ENCODE data around the gene DPP7. TPM values are rescaled to one million over a fixed set of nuclear protein-coding genes. Genes with fewer than 3 reads are reported as not detected.

Gene DPP7
- total and polyA plus RNA-seq, 2 donors (not counting 1 experiment from before 2014, with no cell fraction given) = 324 to 506 TPM

DNA sequence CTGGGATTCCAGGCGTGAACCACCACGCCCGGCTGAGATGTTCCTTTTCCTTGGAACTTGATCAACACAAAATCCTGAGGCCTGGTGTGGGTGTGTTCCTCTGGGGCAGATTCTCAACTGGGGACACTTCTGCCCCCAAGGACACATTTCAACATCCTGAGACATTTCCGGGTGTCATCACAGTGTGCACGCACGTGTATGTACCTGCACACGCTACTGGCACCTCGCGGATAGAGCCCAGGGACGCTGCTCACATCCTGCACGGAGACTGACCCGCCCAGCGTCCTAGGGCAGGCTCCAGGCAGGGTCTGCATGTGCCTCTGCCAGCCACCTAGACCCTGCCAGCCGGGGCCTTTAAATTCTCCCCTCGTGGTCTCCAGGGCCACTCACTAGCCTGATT, 52.1 kb downstream of the DPP7 start:
- ATAC-seq (ENCODE audit: low read depth) = no peak
- Mint-ChIP-seq H3K4me1 (peaks cover 3% of the 10 kb centered on the region), H3K27ac (no peak overlapping the region), H3K9me3 (ENCODE audit: insufficient read depth) (no peaks in the 10 kb centered on the region), H3K27me3 (peaks cover 4% of the 10 kb centered on the region), H3K4me3 (no peak overlapping the region)
- no peaks in the 10 kb centered on the region for H3K27me3 ChIP-seq (replicated peaks in 1 of 4; ENCODE audit: control extremely low read depth in 1 of 4, control insufficient read depth in 3 of 4, insufficient read depth in 4 of 4, low read length in 3 of 4)
- no peaks in the 10 kb centered on the region for H4K20me1 ChIP-seq (ENCODE audit: control insufficient read depth, insufficient read depth, low read length, poor library complexity, severe bottlenecking)
- no peaks in the 10 kb centered on the region for H3K9me3 ChIP-seq (ENCODE audit: control extremely low read depth in 1 of 3, control insufficient read depth in 2 of 3, insufficient read depth in 1 of 3, low read length in 2 of 3)
- 88% methylated on average over 12 of the region's 15 CpGs for WGBS (ENCODE audit: insufficient coverage)
- intact Hi-C loops (cut with micrococcal nuclease) = no loop called here
- no peak overlapping the region for H3K4me2 ChIP-seq (replicated peaks; ENCODE audit: low read depth, low read length, poor library complexity, severe bottlenecking)
- H3K4me1 ChIP-seq (ENCODE audit: control insufficient read depth in 2 of 2, insufficient read depth in 2 of 2, low read length in 2 of 2) = peaks cover 0 to 6% of the 10 kb centered on the region in 2 donors
- POLR2A ChIA-PET = no interaction called here
- no peak overlapping the region for H3K27ac ChIP-seq (ENCODE audit: low read length in 2 of 2)
- no peak overlapping the region for H3K9ac ChIP-seq (ENCODE audit: low read length)
- no peak overlapping the region for H3K4me3 ChIP-seq (ENCODE audit: control extremely low read depth in 1 of 5, extremely low read depth in 1 of 5, insufficient read depth in 1 of 5, low read depth in 2 of 5, low read length in 4 of 5)
- CTCF ChIA-PET = interaction anchor here (1.2 to 3.5 kb wide), 3 partner anchors 30 to 274 kb away, joined by 3 to 20 read pairs (median 12); no protein-coding TSS in a partner anchor
- no peaks in the 10 kb centered on the region for H3K36me3 ChIP-seq (replicated peaks in 1 of 2; ENCODE audit: control extremely low read depth in 1 of 2, control insufficient read depth in 1 of 2, extremely low read depth in 1 of 2, insufficient read depth in 2 of 2, low read length in 1 of 2)
- TF ChIP-seq, protein P1, sequence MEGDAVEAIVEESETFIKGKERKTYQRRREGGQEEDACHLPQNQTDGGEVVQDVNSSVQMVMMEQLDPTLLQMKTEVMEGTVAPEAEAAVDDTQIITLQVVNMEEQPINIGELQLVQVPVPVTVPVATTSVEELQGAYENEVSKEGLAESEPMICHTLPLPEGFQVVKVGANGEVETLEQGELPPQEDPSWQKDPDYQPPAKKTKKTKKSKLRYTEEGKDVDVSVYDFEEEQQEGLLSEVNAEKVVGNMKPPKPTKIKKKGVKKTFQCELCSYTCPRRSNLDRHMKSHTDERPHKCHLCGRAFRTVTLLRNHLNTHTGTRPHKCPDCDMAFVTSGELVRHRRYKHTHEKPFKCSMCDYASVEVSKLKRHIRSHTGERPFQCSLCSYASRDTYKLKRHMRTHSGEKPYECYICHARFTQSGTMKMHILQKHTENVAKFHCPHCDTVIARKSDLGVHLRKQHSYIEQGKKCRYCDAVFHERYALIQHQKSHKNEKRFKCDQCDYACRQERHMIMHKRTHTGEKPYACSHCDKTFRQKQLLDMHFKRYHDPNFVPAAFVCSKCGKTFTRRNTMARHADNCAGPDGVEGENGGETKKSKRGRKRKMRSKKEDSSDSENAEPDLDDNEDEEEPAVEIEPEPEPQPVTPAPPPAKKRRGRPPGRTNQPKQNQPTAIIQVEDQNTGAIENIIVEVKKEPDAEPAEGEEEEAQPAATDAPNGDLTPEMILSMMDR (IDR thresholded peaks at IDR 0.05) = no peak
- no peak for TF ChIP-seq EZH2 (IDR thresholded peaks at IDR 0.05; ENCODE audit: borderline replicate concordance, insufficient read depth, low read depth, low read length, poor library complexity, severe bottlenecking)
- no peak overlapping the region for H2AFZ ChIP-seq (ENCODE audit: insufficient read depth, low read depth, low read length, poor library complexity, severe bottlenecking)
- DNase-seq = no peak
- H3K79me2 ChIP-seq (ENCODE audit: control insufficient read depth, insufficient read depth, low read length) = no peaks in the 10 kb centered on the region

Small RNA genes within 50 kb of the gene (small RNA-seq; reads per million reads assigned to genes)
- not detected for gene RF00153 (ENCODE audit: insufficient read length, low read depth, low replicate concordance)

Other genes starting within 250 kb of the DPP7 start
Only the 30 nearest of the 33 such genes appear.
- gene FBXW5, start 170.0 kb downstream of the DPP7 start, total RNA-seq = 99.6 and 102 TPM in 2 replicates
- 156 and 195 TPM in 2 replicates for gene FBXW5, start 170.0 kb downstream of the DPP7 start, polyA plus RNA-seq
- 1.7 and 2.8 TPM in 2 replicates for gene C8G, start 169.5 kb downstream of the DPP7 start, total RNA-seq
- gene C8G, start 169.5 kb downstream of the DPP7 start, polyA plus RNA-seq = 0.65 and 2.8 TPM in 2 replicates
- gene LCN12, start 162.5 kb downstream of the DPP7 start, total RNA-seq = 1.9 and 2.6 TPM in 2 replicates
- gene LCN12, start 162.5 kb downstream of the DPP7 start, polyA plus RNA-seq = 1.5 and 2.4 TPM in 2 replicates
- not detected in 2 replicates for gene PTGDS, start 137.2 kb downstream of the DPP7 start, total RNA-seq
- 0.13 and 0.25 TPM in 2 replicates for gene PTGDS, start 137.2 kb downstream of the DPP7 start, polyA plus RNA-seq
- not detected in 2 replicates for gene LCNL1, start 131.7 kb downstream of the DPP7 start, total RNA-seq
- 0.06 TPM in 1 of 2 replicates, not detected in the other for gene LCNL1, start 131.7 kb downstream of the DPP7 start, polyA plus RNA-seq
- 73.0 and 74.8 TPM in 2 replicates for gene PAXX, start 122.3 kb downstream of the DPP7 start, total RNA-seq
- gene PAXX, start 122.3 kb downstream of the DPP7 start, polyA plus RNA-seq = 126 and 167 TPM in 2 replicates
- 1.1 TPM in 2 replicates for gene CLIC3, start 118.2 kb downstream of the DPP7 start, total RNA-seq
- 1.9 and 2.1 TPM in 2 replicates for gene CLIC3, start 118.2 kb downstream of the DPP7 start, polyA plus RNA-seq
- 29.1 and 30.7 TPM in 2 replicates for gene ABCA2, start 86.5 kb downstream of the DPP7 start, total RNA-seq
- 61.1 and 63.1 TPM in 2 replicates for gene ABCA2, start 86.5 kb downstream of the DPP7 start, polyA plus RNA-seq
- gene FUT7, start 82.6 kb downstream of the DPP7 start, total RNA-seq = 7.0 and 8.2 TPM in 2 replicates
- gene FUT7, start 82.6 kb downstream of the DPP7 start, polyA plus RNA-seq = 2.6 and 7.3 TPM in 2 replicates
- 0.17 and 0.39 TPM in 2 replicates for gene NPDC1, start 68.6 kb downstream of the DPP7 start, total RNA-seq
- gene NPDC1, start 68.6 kb downstream of the DPP7 start, polyA plus RNA-seq = 0.19 and 3.0 TPM in 2 replicates
- gene ENTPD2, start 60.7 kb downstream of the DPP7 start, total RNA-seq = not detected in 2 replicates
- not detected in 2 replicates for gene ENTPD2, start 60.7 kb downstream of the DPP7 start, polyA plus RNA-seq
- 0.39 and 0.73 TPM in 2 replicates for gene SAPCD2, start 44.2 kb downstream of the DPP7 start, total RNA-seq
- 0.45 and 0.69 TPM in 2 replicates for gene SAPCD2, start 44.2 kb downstream of the DPP7 start, polyA plus RNA-seq
- gene UAP1L1, start 37.2 kb downstream of the DPP7 start, total RNA-seq = 47.6 and 55.8 TPM in 2 replicates
- 29.1 and 38.1 TPM in 2 replicates for gene UAP1L1, start 37.2 kb downstream of the DPP7 start, polyA plus RNA-seq
- gene MAN1B1, start 27.7 kb downstream of the DPP7 start, total RNA-seq = 68.4 and 80.9 TPM in 2 replicates
- 47.0 and 53.1 TPM in 2 replicates for gene MAN1B1, start 27.7 kb downstream of the DPP7 start, polyA plus RNA-seq
- not detected in 2 replicates for gene GRIN1, start 24.4 kb upstream of the DPP7 start, total RNA-seq
- gene GRIN1, start 24.4 kb upstream of the DPP7 start, polyA plus RNA-seq = 0.04 TPM in 1 of 2 replicates, not detected in the other
- not detected in 2 replicates for gene LRRC26, start 55.3 kb upstream of the DPP7 start, total RNA-seq
- not detected in 2 replicates for gene LRRC26, start 55.3 kb upstream of the DPP7 start, polyA plus RNA-seq
- gene TMEM210, start 57.3 kb upstream of the DPP7 start, total RNA-seq = not detected in 2 replicates
- not detected in 2 replicates for gene TMEM210, start 57.3 kb upstream of the DPP7 start, polyA plus RNA-seq
- gene ANAPC2, start 73.8 kb upstream of the DPP7 start, total RNA-seq = 121 and 129 TPM in 2 replicates
- gene ANAPC2, start 73.8 kb upstream of the DPP7 start, polyA plus RNA-seq = 127 and 138 TPM in 2 replicates
- 52.9 and 53.6 TPM in 2 replicates for gene SSNA1, start 73.9 kb upstream of the DPP7 start, total RNA-seq
- 99.0 and 129 TPM in 2 replicates for gene SSNA1, start 73.9 kb upstream of the DPP7 start, polyA plus RNA-seq
- 16.3 and 19.3 TPM in 2 replicates for gene TPRN, start 86.0 kb upstream of the DPP7 start, total RNA-seq
- gene TPRN, start 86.0 kb upstream of the DPP7 start, polyA plus RNA-seq = 5.7 and 6.4 TPM in 2 replicates
- 35.7 and 38.0 TPM in 2 replicates for gene TMEM203, start 90.9 kb upstream of the DPP7 start, total RNA-seq
- 16.1 and 20.6 TPM in 2 replicates for gene TMEM203, start 90.9 kb upstream of the DPP7 start, polyA plus RNA-seq
- gene NDOR1, start 91.0 kb upstream of the DPP7 start, total RNA-seq = 37.3 and 40.9 TPM in 2 replicates
- gene NDOR1, start 91.0 kb upstream of the DPP7 start, polyA plus RNA-seq = 36.4 and 37.6 TPM in 2 replicates
- gene RNF208, start 107.5 kb upstream of the DPP7 start, total RNA-seq = 1.1 and 1.4 TPM in 2 replicates
- 0.97 and 1.1 TPM in 2 replicates for gene RNF208, start 107.5 kb upstream of the DPP7 start, polyA plus RNA-seq
- 0.22 and 0.32 TPM in 2 replicates for gene CYSRT1, start 110.4 kb upstream of the DPP7 start, total RNA-seq
- gene CYSRT1, start 110.4 kb upstream of the DPP7 start, polyA plus RNA-seq = 0.51 and 0.68 TPM in 2 replicates
- gene RNF224, start 112.8 kb upstream of the DPP7 start, total RNA-seq = not detected in 2 replicates
- gene RNF224, start 112.8 kb upstream of the DPP7 start, polyA plus RNA-seq = not detected in 2 replicates
- not detected in 2 replicates for gene SLC34A3, start 116.2 kb upstream of the DPP7 start, total RNA-seq
- not detected in 2 replicates for gene SLC34A3, start 116.2 kb upstream of the DPP7 start, polyA plus RNA-seq
- gene TUBB4B, start 126.6 kb upstream of the DPP7 start, total RNA-seq = 110 and 111 TPM in 2 replicates
- gene TUBB4B, start 126.6 kb upstream of the DPP7 start, polyA plus RNA-seq = 245 and 261 TPM in 2 replicates
- not detected in 2 replicates for gene STPG3, start 136.6 kb upstream of the DPP7 start, total RNA-seq
- not detected in 2 replicates for gene STPG3, start 136.6 kb upstream of the DPP7 start, polyA plus RNA-seq
- gene NELFB, start 140.6 kb upstream of the DPP7 start, total RNA-seq = 55.8 and 56.9 TPM in 2 replicates
- gene NELFB, start 140.6 kb upstream of the DPP7 start, polyA plus RNA-seq = 47.1 and 53.7 TPM in 2 replicates
- gene TOR4A, start 163.0 kb upstream of the DPP7 start, total RNA-seq = 12.7 and 15.3 TPM in 2 replicates
- 6.0 and 8.3 TPM in 2 replicates for gene TOR4A, start 163.0 kb upstream of the DPP7 start, polyA plus RNA-seq